HepG2 (cell line): ENCODE data around the gene PSMD5. TPM values are rescaled to one million over a fixed set of nuclear protein-coding genes. Genes with fewer than 3 reads are reported as not detected.

Experiments used
- ELF1 ChIP-seq: sonication (generic); formaldehyde crosslinking; IDR thresholded peaks from 2 replicates; pipeline ENCODE4 v1.4.0; 2020; ENCODE audit warnings: missing genetic modification reagents
- ELF3 ChIP-seq: IDR thresholded peaks from 2 replicates; pipeline ENCODE4 v1.6.1; 2016; ENCODE audit warnings: missing genetic modification reagents, missing compliant biosample characterization
- FOXP4 ChIP-seq: sonication (generic); formaldehyde crosslinking; IDR thresholded peaks from 2 replicates; pipeline ENCODE4 v1.4.0; 2020; ENCODE audit warnings: missing genetic modification reagents
- HNRNPUL1 ChIP-seq: fragments of 200-400 bp; formaldehyde crosslinking; IDR thresholded peaks from 2 replicates; pipeline ENCODE4 v1.6.1; 2017; ENCODE audit warnings: low read depth, mild to moderate bottlenecking, low read length, moderate library complexity
- LCORL ChIP-seq, 2 experiments: fragments of 450-650 bp in 1 of 2; sonication (generic) in 1 of 2; formaldehyde crosslinking in 1 of 2; IDR thresholded peaks; 2 replicates each; pipeline versions ENCODE4 v1.5.0 to v1.6.1; 2017 to 2020; ENCODE audit warnings: antibody characterized with exemption in 1 of 2, missing genetic modification reagents in 1 of 2
- MBNL3 ChIP-seq: fragments of 250-450 bp; sonication (Bioruptor Pico); conservative IDR thresholded peaks from 2 replicates; pipeline ENCODE4 v1.8.0; 2022; ENCODE audit warnings: mild to moderate bottlenecking, inconsistent platforms
- NCOA2 ChIP-seq: sonication (generic); formaldehyde crosslinking; IDR thresholded peaks from 2 replicates; pipeline ENCODE4 v1.8.0; 2022; ENCODE audit warnings: inconsistent platforms
- PBX3 ChIP-seq: sonication (generic); formaldehyde crosslinking; IDR thresholded peaks from 2 replicates; pipeline ENCODE4 v1.8.1; 2023; ENCODE audit warnings: missing genetic modification reagents, inconsistent platforms, borderline replicate concordance
- RORA ChIP-seq: sonication (generic); formaldehyde crosslinking; IDR thresholded peaks from 2 replicates; pipeline ENCODE4 v1.5.0; 2020; ENCODE audit warnings: mild to moderate bottlenecking, missing genetic modification reagents, moderate library complexity
- SIN3B ChIP-seq: fragments of 150-350 bp; IDR thresholded peaks from 2 replicates; pipeline ENCODE4 v1.6.1; 2014; ENCODE audit warnings: low read length
- STAT6 ChIP-seq: sonication (generic); formaldehyde crosslinking; IDR thresholded peaks from 2 replicates; pipeline ENCODE4 v1.4.0; 2020; ENCODE audit warnings: missing genetic modification reagents, mild to moderate bottlenecking, borderline replicate concordance
- SUZ12 ChIP-seq: fragments of 150-350 bp; IDR thresholded peaks from 2 replicates; pipeline ENCODE4 v1.6.1; 2014; ENCODE audit warnings: low read depth, low read length
- TP53 ChIP-seq: sonication (generic); formaldehyde crosslinking; conservative IDR thresholded peaks from 2 replicates; pipeline ENCODE4 v1.4.0; 2020; ENCODE audit warnings: missing genetic modification reagents
- ZBTB8A ChIP-seq: sonication (generic); formaldehyde crosslinking; IDR thresholded peaks from 2 replicates; pipeline ENCODE4 v1.4.0; 2020; ENCODE audit warnings: mild to moderate bottlenecking, low read depth, missing genetic modification reagents, borderline replicate concordance
- ZNF124 ChIP-seq: sonication (generic); formaldehyde crosslinking; IDR thresholded peaks from 2 replicates; pipeline ENCODE4 v1.4.0; 2020; ENCODE audit warnings: missing genetic modification reagents
- ZNF235 ChIP-seq: sonication (generic); formaldehyde crosslinking; IDR thresholded peaks from 2 replicates; pipeline ENCODE4 v1.8.1; 2023; ENCODE audit warnings: mild to moderate bottlenecking, missing genetic modification reagents, borderline replicate concordance
- ZNF251 ChIP-seq: sonication (generic); formaldehyde crosslinking; IDR thresholded peaks from 2 replicates; pipeline ENCODE4 v1.9.0; 2021; ENCODE audit warnings: mild to moderate bottlenecking, missing genetic modification reagents
- ZNF253 ChIP-seq: sonication (generic); formaldehyde crosslinking; IDR thresholded peaks from 2 replicates; pipeline ENCODE4 v1.8.0; 2022; ENCODE audit warnings: mild to moderate bottlenecking, missing genetic modification reagents, borderline replicate concordance
- ZNF329 ChIP-seq: sonication (generic); formaldehyde crosslinking; IDR thresholded peaks from 2 replicates; pipeline ENCODE4 v1.9.0; 2021; ENCODE audit warnings: low read depth, mild to moderate bottlenecking, missing genetic modification reagents
- ZNF383 ChIP-seq: sonication (generic); formaldehyde crosslinking; IDR thresholded peaks from 2 replicates; pipeline ENCODE4 v1.4.0; 2020; ENCODE audit warnings: missing genetic modification reagents, mild to moderate bottlenecking, borderline replicate concordance
- ZNF749 ChIP-seq: sonication (generic); formaldehyde crosslinking; IDR thresholded peaks from 2 replicates; pipeline ENCODE4 v1.8.0; 2022; ENCODE audit warnings: mild to moderate bottlenecking, missing genetic modification reagents, moderate library complexity, borderline replicate concordance
- ZNF773 ChIP-seq: sonication (generic); formaldehyde crosslinking; IDR thresholded peaks from 2 replicates; pipeline ENCODE4 v1.4.0; 2020; ENCODE audit warnings: missing genetic modification reagents, borderline replicate concordance
- ZNF790 ChIP-seq: sonication (generic); formaldehyde crosslinking; IDR thresholded peaks from 2 replicates; pipeline ENCODE4 v1.8.0; 2022; ENCODE audit warnings: missing genetic modification reagents, mild to moderate bottlenecking, borderline replicate concordance
- ZNF878 ChIP-seq: sonication (generic); formaldehyde crosslinking; IDR thresholded peaks from 2 replicates; pipeline ENCODE4 v1.8.1; 2023; ENCODE audit warnings: mild to moderate bottlenecking, missing genetic modification reagents, moderate library complexity
- polyA plus RNA-seq, 8 experiments: library from polyadenylated mRNA; depleted of rRNA in 3 of 8; stranded (reverse) in 7 of 8; unstranded in 1 of 8; fragments of >200 nt; fragmentation: Illumina TruSeq in 4 of 8; extraction: Trizol in 4 of 8; gene quantifications; 2 replicates each; pipeline versions ENCODE4 v1.2.1 to v1.2.3, GENCODE V29; 2011 to 2016; ENCODE audit warnings: low read depth in 4 of 8, missing spikeins in 1 of 8, mixed read lengths in 1 of 8; ENCODE audit not compliant: insufficient read depth in 1 of 8
- total RNA-seq, 5 experiments: library from RNA; depleted of rRNA; stranded (reverse); fragments of >200 nt; fragmentation: Illumina TruSeq; extraction: Trizol; gene quantifications; 2 replicates each; pipeline ENCODE4 v1.2.3, GENCODE V29; 2016; ENCODE audit warnings: low read depth in 1 of 5
- TF ChIP-seq, protein P1 (sequence below): conservative IDR thresholded peaks from 2 replicates; pipeline ENCODE4 v1.6.1; 2018; ENCODE audit warnings: missing genetic modification reagents

PSMD5 gene
- total and polyA plus RNA-seq, 2 of the 13 experiments (the other 11 are each of a cell fraction or from before 2014, with no cell fraction given) = 12.7 to 18.1 TPM

DNA sequence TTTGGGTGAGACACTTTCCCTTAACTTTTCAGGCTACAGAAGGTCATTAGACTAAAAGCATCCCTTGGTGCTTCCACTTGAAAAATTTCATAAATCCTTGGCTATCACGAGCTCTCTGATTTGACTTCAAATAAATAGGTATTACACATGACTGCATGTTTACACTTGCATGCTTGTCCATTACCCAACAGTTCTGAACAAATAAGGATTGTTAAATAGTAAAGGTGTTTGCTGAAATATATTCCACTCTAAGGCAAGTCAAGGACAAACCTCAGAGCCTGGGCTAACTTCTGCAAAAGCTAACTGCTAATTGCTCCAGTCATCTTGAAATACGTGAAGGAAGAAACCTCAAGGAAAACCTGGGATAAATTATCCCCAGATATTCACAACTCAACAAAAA, 64.0 kb downstream of the PSMD5 start (continued):
- no peak for TF ChIP-seq LCORL (IDR thresholded peaks at IDR 0.05)
- no peak for TF ChIP-seq LCORL (CRISPR knock-in tag; IDR thresholded peaks at IDR 0.05)
- TF ChIP-seq NCOA2 (CRISPR knock-in tag) = peak; percentile 96
- TF ChIP-seq ZNF329 (CRISPR knock-in tag) = no peak
- TF ChIP-seq ZNF124 (CRISPR knock-in tag) = no peak; the same call in 1 of the 2 replicates
- TF ChIP-seq HNRNPUL1 = no peak
- no peak for TF ChIP-seq MBNL3 (CRISPR knock-in tag)
- TF ChIP-seq ZNF383 (CRISPR knock-in tag) = no peak
- no peak for TF ChIP-seq ELF1
- peak; percentile 85 for TF ChIP-seq FOXP4
- TF ChIP-seq, protein P1, sequence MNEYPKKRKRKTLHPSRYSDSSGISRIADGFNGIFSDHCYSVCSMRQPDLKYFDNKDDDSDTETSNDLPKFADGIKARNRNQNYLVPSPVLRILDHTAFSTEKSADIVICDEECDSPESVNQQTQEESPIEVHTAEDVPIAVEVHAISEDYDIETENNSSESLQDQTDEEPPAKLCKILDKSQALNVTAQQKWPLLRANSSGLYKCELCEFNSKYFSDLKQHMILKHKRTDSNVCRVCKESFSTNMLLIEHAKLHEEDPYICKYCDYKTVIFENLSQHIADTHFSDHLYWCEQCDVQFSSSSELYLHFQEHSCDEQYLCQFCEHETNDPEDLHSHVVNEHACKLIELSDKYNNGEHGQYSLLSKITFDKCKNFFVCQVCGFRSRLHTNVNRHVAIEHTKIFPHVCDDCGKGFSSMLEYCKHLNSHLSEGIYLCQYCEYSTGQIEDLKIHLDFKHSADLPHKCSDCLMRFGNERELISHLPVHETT (CRISPR knock-in tag) = 0 out of 2 replicates have a peak, but pooled peaks have one; percentile 42
- TF ChIP-seq ELF3 = peak; percentile 74
- no peak for TF ChIP-seq RORA (CRISPR knock-in tag)
- TF ChIP-seq ZNF790 (CRISPR knock-in tag) = no peak
- no peak for TF ChIP-seq TP53 (CRISPR knock-in tag)
- no peak for TF ChIP-seq SUZ12
- TF ChIP-seq STAT6 = no peak
- TF ChIP-seq ZNF878 (CRISPR knock-in tag) = no peak
- TF ChIP-seq SIN3B = no peak
- no peak for TF ChIP-seq ZBTB8A (CRISPR knock-in tag)
- TF ChIP-seq ZNF253 (CRISPR knock-in tag) = no peak
- TF ChIP-seq ZNF251 (CRISPR knock-in tag) = no peak
- TF ChIP-seq ZNF749 (CRISPR knock-in tag) = no peak
- no peak for TF ChIP-seq ZNF773 (CRISPR knock-in tag)
- no peak for TF ChIP-seq ZNF235
- no peak for TF ChIP-seq PBX3
